AG10803 (cell line): ENCODE measurements around the gene ARHGAP23.

ENCODE experiments used
- DNase-seq: peaks from one replicate; pipeline ENCODE4 v3.0.0; 2010; ENCODE audit warnings: low read depth
- H3K4me3 ChIP-seq: 2 replicates; pipeline ENCODE4 v1.5.1; 2011; ENCODE audit warnings: mild to moderate bottlenecking, low read length, control low read depth
- CTCF ChIP-seq: conservative IDR thresholded peaks from 2 replicates; pipeline ENCODE4 v1.5.1; 2011; ENCODE audit warnings: mild to moderate bottlenecking, low read length, control low read depth, inconsistent platforms

The ARHGAP23 gene

DNA sequence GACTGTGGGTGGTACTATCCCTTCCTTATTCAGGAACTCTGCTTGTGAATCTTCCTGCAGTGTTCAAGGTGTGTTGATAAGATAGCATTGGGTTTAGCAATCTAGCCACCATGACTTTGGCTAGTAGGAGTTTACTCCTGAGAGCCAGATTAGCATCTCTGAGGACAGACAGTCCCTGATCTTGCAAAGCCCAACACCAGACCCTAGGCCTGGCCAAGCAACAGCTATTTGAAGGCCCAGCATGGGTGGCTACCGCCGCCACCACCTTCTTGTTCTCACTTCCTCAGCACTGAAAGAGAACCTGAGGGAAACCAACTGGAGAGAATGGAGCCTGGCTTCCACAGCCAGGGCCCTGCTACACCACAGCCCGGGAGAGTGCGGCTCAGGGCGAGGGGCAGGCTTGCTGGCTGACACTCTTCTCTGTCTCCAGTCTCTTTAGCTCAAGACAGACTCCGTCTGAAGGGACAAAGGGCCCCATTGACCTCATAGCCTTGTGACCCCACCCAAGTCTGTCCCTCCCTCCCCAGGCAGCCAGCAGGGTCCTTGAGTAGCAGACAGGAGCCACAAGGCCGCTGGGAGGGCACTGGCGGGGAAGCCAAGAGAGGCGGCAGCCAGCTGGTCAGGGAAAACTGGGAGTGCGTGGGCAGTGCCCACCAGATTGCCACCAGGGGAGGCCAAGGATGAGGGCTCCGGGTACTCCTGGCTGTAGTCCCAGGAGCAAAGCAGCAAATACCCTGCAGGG, 10.9 kb upstream of the ARHGAP23 start:
- H3K4me3 ChIP-seq = no peak overlapping the region
- TF ChIP-seq CTCF = no peak
- DNase-seq = no peak

DNA sequence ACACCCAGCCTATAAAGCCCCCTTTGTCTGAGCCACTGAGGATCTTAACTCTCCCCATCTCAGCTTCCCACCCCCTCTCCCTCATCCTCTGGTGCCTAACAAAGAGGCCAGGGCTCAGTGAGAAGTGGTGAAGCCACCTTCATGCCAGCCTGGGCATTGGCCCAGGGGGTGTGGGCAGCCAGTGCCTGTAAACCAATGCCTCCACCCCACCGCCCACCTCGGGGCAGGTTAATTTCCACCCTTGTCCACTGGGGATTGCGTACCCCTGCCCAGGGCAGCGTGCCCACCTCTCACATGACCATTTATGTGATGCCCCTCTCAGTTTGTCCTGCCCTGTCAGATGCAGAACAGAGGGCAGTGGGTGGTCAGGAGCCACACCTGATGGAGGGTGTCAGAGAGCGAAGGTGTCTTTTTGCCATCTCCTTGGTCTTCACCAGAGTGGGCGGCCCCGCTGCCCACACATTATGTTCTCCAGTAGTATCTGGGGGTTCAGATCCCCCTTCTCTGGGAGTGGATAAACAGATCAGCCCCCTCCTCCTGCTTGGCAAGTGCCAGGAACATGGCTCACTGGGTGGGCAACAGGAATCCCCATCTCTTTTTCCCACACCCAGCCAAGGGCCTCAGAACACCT, 10.1 kb upstream of the ARHGAP23 start:
- no peak overlapping the region for H3K4me3 ChIP-seq
- DNase-seq = no peak
- no peak for TF ChIP-seq CTCF

- peak overlapping the region; percentile 15; the same call in 1 of the 2 replicates for H3K4me3 ChIP-seq
- no peak for DNase-seq
- TF ChIP-seq CTCF = no peak
Measured at GRCh38 chr17:38418693-38419507, 9.4 kb upstream of the ARHGAP23 start.

- TF ChIP-seq CTCF = no peak
- no peak for DNase-seq
- H3K4me3 ChIP-seq = no peak overlapping the region
Measured at GRCh38 chr17:38419508-38419981, 8.7 kb upstream of the ARHGAP23 start.

DNA sequence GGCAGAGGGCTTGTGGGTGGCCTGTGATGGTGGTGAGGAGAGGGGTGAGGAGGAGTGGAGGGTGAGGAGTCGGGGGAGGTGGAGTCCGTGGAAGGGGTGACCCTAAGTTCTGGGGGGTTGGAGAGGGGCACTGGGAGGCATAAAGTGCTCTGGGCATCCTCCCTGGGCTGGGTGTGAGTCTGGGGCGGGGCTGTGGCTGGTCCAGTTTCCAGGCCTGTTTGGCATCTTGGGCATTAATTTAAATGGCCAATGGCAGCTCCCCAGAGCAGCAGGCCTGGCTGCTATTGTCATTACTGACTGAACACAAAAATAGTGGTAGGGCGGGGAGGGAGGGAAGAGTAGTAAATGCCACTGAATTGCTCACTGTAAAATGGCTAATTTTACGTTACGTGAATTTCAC, 7.7 kb upstream of the ARHGAP23 start:
- no peak for DNase-seq
- TF ChIP-seq CTCF = no peak
- no peak overlapping the region for H3K4me3 ChIP-seq

DNA sequence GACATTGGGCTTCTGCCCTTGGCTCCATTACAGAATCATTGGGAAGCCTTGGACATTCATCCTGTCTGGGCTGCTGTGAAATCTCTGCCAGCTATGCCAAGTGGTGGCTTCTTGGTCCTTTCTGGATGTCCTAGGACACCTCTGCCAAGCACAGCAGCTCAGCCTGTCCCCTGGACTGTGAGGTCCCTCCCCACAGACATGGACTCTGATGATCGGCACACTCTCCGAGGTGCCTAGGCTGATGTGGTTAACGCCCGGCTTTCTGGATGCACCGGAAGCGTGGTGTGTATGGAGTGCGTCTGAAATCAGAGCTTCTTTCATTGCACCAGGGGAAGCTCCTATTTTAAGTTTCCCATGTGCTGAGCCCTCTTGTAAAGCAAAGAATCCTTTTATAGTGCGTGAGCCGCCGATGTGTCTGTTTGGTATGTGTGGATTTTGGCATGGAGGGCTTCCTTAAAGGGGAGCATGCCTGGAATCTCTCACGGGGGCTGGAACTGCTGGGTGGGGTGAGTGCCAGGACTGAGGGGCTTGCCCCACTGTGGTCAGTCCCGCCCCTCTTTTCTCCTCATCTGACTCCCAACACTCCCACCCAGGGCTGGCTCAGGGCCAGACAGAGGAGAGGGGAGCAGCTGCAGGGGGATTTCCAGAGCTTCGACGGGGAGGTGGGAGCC, 7.0 kb upstream of the ARHGAP23 start:
- no peak for TF ChIP-seq CTCF
- peak; percentile 78 for DNase-seq
- H3K4me3 ChIP-seq = no peak overlapping the region
